Caco-2 (cell line): Measurements from ENCODE around the gene ARHGEF1. TPM values are rescaled to one million over a fixed set of nuclear protein-coding genes. Genes with fewer than 3 reads are reported as not detected.

Experiments
- BruUV-seq: library from RNA; stranded (reverse); fragments of 400-500 nt; replicated peaks from 2 replicates; lab custom pipeline; 2021; lab: Mats Ljungman, UMichigan
- CTCF ChIA-PET: fragments of 300-600 bp; sonication (Branson Sonifier 250); formaldehyde crosslinking; loops from one replicate; lab custom pipeline; 2022; ENCODE audit warnings: antibody characterized with exemption; lab: Charles Lee
- POLR2A ChIA-PET: fragments of 300-600 bp; sonication (Branson Sonifier 250); formaldehyde crosslinking; loops from one replicate; lab custom pipeline; 2022; ENCODE audit warnings: antibody characterized with exemption; lab: Charles Lee
- DNase-seq, 2 experiments: peaks; one replicate each; pipeline versions ENCODE4 v3.0.0 to v3.0.0-alpha.2; 2020 to 2022
- H3K27me3 ChIP-seq: replicated peaks from 2 replicates; pipeline ENCODE4 v1.6.0; 2011; ENCODE audit warnings: low read length; ENCODE audit not compliant: control insufficient read depth, insufficient read depth
- H3K36me3 ChIP-seq: 2 replicates; pipeline ENCODE4 v1.5.1; 2011; ENCODE audit warnings: low read length; ENCODE audit not compliant: control insufficient read depth, insufficient read depth
- H3K4me1 ChIP-seq: fragments of 250-450 bp; sonication (Bioruptor Pico); 2 replicates; pipeline ENCODE4 v1.5.1; 2020; ENCODE audit warnings: mild to moderate bottlenecking
- H3K4me3 ChIP-seq: 2 replicates; pipeline ENCODE4 v1.5.1; 2011; ENCODE audit warnings: low read depth, mild to moderate bottlenecking, control low read depth, low read length
- H3K9me3 ChIP-seq: fragments of 250-450 bp; sonication (Bioruptor Pico); 2 replicates; pipeline ENCODE4 v1.5.1; 2020; ENCODE audit warnings: mild to moderate bottlenecking, moderate library complexity
- H3K27ac Mint-ChIP-seq: one replicate; pipeline ENCODE4 v1.8.0; 2022; ENCODE audit warnings: mixed read lengths; ENCODE audit not compliant: unreplicated experiment
- H3K27me3 Mint-ChIP-seq: one replicate; pipeline ENCODE4 v1.8.0; 2022; ENCODE audit warnings: mixed read lengths; ENCODE audit not compliant: insufficient read depth, unreplicated experiment
- H3K36me3 Mint-ChIP-seq: one replicate; pipeline ENCODE4 v1.8.0; 2022; ENCODE audit warnings: mild to moderate bottlenecking, mixed read lengths; ENCODE audit not compliant: insufficient read depth, unreplicated experiment
- H3K4me1 Mint-ChIP-seq: one replicate; pipeline ENCODE4 v1.8.0; 2022; ENCODE audit warnings: low read depth, mixed read lengths; ENCODE audit not compliant: unreplicated experiment
- H3K4me3 Mint-ChIP-seq: one replicate; pipeline ENCODE4 v1.8.0; 2022; ENCODE audit warnings: mild to moderate bottlenecking, moderate library complexity, mixed read lengths; ENCODE audit not compliant: unreplicated experiment
- H3K9me3 Mint-ChIP-seq: one replicate; pipeline ENCODE4 v1.8.0; 2022; ENCODE audit warnings: mixed read lengths; ENCODE audit not compliant: unreplicated experiment
- CTCF ChIP-seq, 2 experiments: fragments of 200-600 bp in 1 of 2; IDR thresholded peaks; 1 replicate in 1 of 2; 2 replicates in 1 of 2; pipeline versions ENCODE4 v1.5.1 to v1.8.0; 2011 to 2022; ENCODE audit warnings: antibody characterized with exemption in 1 of 2, control low read depth in 1 of 2, inconsistent platforms in 1 of 2, low read depth in 1 of 2, low read length in 1 of 2, mild to moderate bottlenecking in 1 of 2, moderate library complexity in 1 of 2; ENCODE audit not compliant: insufficient read depth in 1 of 2, severe bottlenecking in 1 of 2, unreplicated experiment in 1 of 2
- intact Hi-C: fragments of 100-400 bp; cut with micrococcal nuclease; formaldehyde crosslinking; loops from one replicate; pipeline ENCODE4 v1.10.0; 2022; ENCODE audit not compliant: unreplicated experiment
- total RNA-seq: library from RNA; stranded (reverse); gene quantifications from 2 replicates; pipeline ENCODE4 v1.2.3, GENCODE V29; 2022

Gene ARHGEF1
- total RNA-seq, 1 experiment from 2014 or later: 63.5 TPM

- ChIA-PET POLR2A (interaction anchor here (0.7 kb wide), 1 partner anchor 502 kb away, joined by 5 read pairs; no protein-coding TSS in a partner anchor), CTCF (no interaction called here)
- Mint-ChIP-seq H3K36me3 (peaks cover 100% of the 10 kb centered on the region), H3K4me1 (peaks cover 14% of the 10 kb centered on the region), H3K9me3 (no peaks in the 10 kb centered on the region), H3K4me3 (no peak overlapping the region), H3K27me3 (no peaks in the 10 kb centered on the region), H3K27ac (no peak overlapping the region)
- no peaks in the 10 kb centered on the region for H3K27me3 ChIP-seq
- no peaks in the 10 kb centered on the region for H3K9me3 ChIP-seq
- peaks cover 10% of the 10 kb centered on the region for H3K36me3 ChIP-seq
- intact Hi-C loops: no loop called here
- no peak overlapping the region for H3K4me3 ChIP-seq
- peak in 1 of 2 experiments; percentile 40 for DNase-seq
- peaks cover 20% of the 10 kb centered on the region for H3K4me1 ChIP-seq
- TF ChIP-seq CTCF (IDR thresholded peaks at IDR 0.05; ENCODE audit: insufficient read depth in 1 of 2, low read depth in 1 of 2, low read length in 1 of 2, severe bottlenecking in 1 of 2, unreplicated experiment in 1 of 2): no peak
- BruUV-seq: no TSS peak
Measured at GRCh38 chr19:41869374-41869955, 13.5 kb upstream of the ARHGEF1 start.

- H3K9me3 ChIP-seq: no peaks in the 10 kb centered on the region
- CTCF ChIA-PET: interaction anchor here (0.7 to 1.7 kb wide), 3 partner anchors 14 to 230 kb away, joined by 3 read pairs; partner anchors contain the start of gene RABAC1
- Mint-ChIP-seq H3K27me3 (no peaks in the 10 kb centered on the region), H3K4me1 (peaks cover 14% of the 10 kb centered on the region), H3K9me3 (no peaks in the 10 kb centered on the region), H3K4me3 (no peak overlapping the region), H3K36me3 (peaks cover 90% of the 10 kb centered on the region), H3K27ac (peak overlapping the region; percentile 15)
- no peak for DNase-seq
- no peak for TF ChIP-seq CTCF (IDR thresholded peaks at IDR 0.05; ENCODE audit: insufficient read depth in 1 of 2, low read depth in 1 of 2, low read length in 1 of 2, severe bottlenecking in 1 of 2, unreplicated experiment in 1 of 2)
- intact Hi-C loops: no loop called here
- BruUV-seq: no TSS peak
- H3K4me1 ChIP-seq: peaks cover 20% of the 10 kb centered on the region
- H3K4me3 ChIP-seq: no peak overlapping the region
- H3K27me3 ChIP-seq: no peaks in the 10 kb centered on the region
- POLR2A ChIA-PET: interaction anchor here (1.3 kb wide), 1 partner anchor 10 kb away, joined by 18 read pairs; the partner anchor contains the start of gene RPS19
- peaks cover 6% of the 10 kb centered on the region for H3K36me3 ChIP-seq
Measured at GRCh38 chr19:41870401-41870873, 12.5 kb upstream of the ARHGEF1 start.

- H3K4me1 ChIP-seq: peaks cover 20% of the 10 kb centered on the region
- POLR2A ChIA-PET: no interaction called here
- peaks cover 6% of the 10 kb centered on the region for H3K36me3 ChIP-seq
- Mint-ChIP-seq H3K4me3 (no peak overlapping the region), H3K4me1 (peaks cover 14% of the 10 kb centered on the region), H3K27ac (peak overlapping the region; percentile 88), H3K27me3 (no peaks in the 10 kb centered on the region), H3K9me3 (no peaks in the 10 kb centered on the region), H3K36me3 (peaks cover 76% of the 10 kb centered on the region)
- CTCF ChIA-PET: interaction anchor here (1.6 to 2.3 kb wide), 3 partner anchors 13 to 87 kb away, joined by 3 to 18 read pairs (median 3); partner anchors contain the start of gene RABAC1
- intact Hi-C loops: loop anchor here (2.0 kb wide), 1 partner anchor 15 kb away; no protein-coding TSS in a partner anchor
- no peak overlapping the region for H3K4me3 ChIP-seq
- BruUV-seq: no TSS peak
- DNase-seq: no peak
- TF ChIP-seq CTCF (IDR thresholded peaks at IDR 0.05; ENCODE audit: insufficient read depth in 1 of 2, low read depth in 1 of 2, low read length in 1 of 2, severe bottlenecking in 1 of 2, unreplicated experiment in 1 of 2): no peak
- H3K27me3 ChIP-seq: no peaks in the 10 kb centered on the region
- H3K9me3 ChIP-seq: no peaks in the 10 kb centered on the region
Measured at GRCh38 chr19:41871573-41872383, 11.2 kb upstream of the ARHGEF1 start.
